HepG2 (cell line): ENCODE measurements around the gene MRPL51. TPM values are rescaled to one million over a fixed set of nuclear protein-coding genes. Genes with fewer than 3 reads are reported as not detected.

Experiments used
- AGO1 ChIP-seq: fragments of 200-400 bp; formaldehyde crosslinking; IDR thresholded peaks from 2 replicates; pipeline ENCODE4 v1.6.1; 2017; ENCODE audit warnings: mild to moderate bottlenecking, low read depth, low read length, moderate library complexity; ENCODE audit not compliant: poor library complexity, severe bottlenecking
- ARID4A ChIP-seq: sonication (generic); formaldehyde crosslinking; IDR thresholded peaks from 2 replicates; pipeline ENCODE4 v1.5.0; 2020; ENCODE audit warnings: mild to moderate bottlenecking, missing genetic modification reagents, borderline replicate concordance
- ATRX ChIP-seq: sonication (generic); formaldehyde crosslinking; IDR thresholded peaks from 2 replicates; pipeline ENCODE4 v1.4.0; 2020; ENCODE audit warnings: missing genetic modification reagents, borderline replicate concordance
- BCL3 ChIP-seq: sonication (generic); formaldehyde crosslinking; IDR thresholded peaks from 2 replicates; pipeline ENCODE4 v1.5.1; 2020; ENCODE audit warnings: mild to moderate bottlenecking, missing genetic modification reagents, moderate library complexity
- CCAR2 ChIP-seq: fragments of 200-400 bp; formaldehyde crosslinking; optimal IDR thresholded peaks from 2 replicates; pipeline ENCODE3; 2018; ENCODE audit warnings: low read depth, mild to moderate bottlenecking, low read length, moderate library complexity
- DRAP1 ChIP-seq: IDR thresholded peaks from 2 replicates; pipeline ENCODE4 v1.6.1; 2016; ENCODE audit warnings: missing genetic modification reagents, missing compliant biosample characterization
- FOXP1 ChIP-seq, 2 experiments: fragments of 450-650 bp in 1 of 2; IDR thresholded peaks; 2 replicates each; pipeline ENCODE4 v1.6.1; 2017 to 2018; ENCODE audit warnings: antibody characterized with exemption in 1 of 2
- GPBP1L1 ChIP-seq: sonication (generic); formaldehyde crosslinking; IDR thresholded peaks from 2 replicates; pipeline ENCODE4 v1.5.0; 2020; ENCODE audit warnings: mild to moderate bottlenecking, missing genetic modification reagents
- KDM5B ChIP-seq: sonication (generic); formaldehyde crosslinking; IDR thresholded peaks from 2 replicates; pipeline ENCODE4 v1.4.0; 2020; ENCODE audit warnings: missing genetic modification reagents, mild to moderate bottlenecking, borderline replicate concordance
- MED8 ChIP-seq: sonication (generic); formaldehyde crosslinking; IDR thresholded peaks from 2 replicates; pipeline ENCODE4 v1.8.1; 2023; ENCODE audit warnings: mild to moderate bottlenecking, missing genetic modification reagents; ENCODE audit not compliant: insufficient replicate concordance
- PHF8 ChIP-seq: sonication (generic); formaldehyde crosslinking; IDR thresholded peaks from 2 replicates; pipeline ENCODE4 v1.5.0; 2020; ENCODE audit warnings: missing genetic modification reagents
- RXRA ChIP-seq: sonication (generic); formaldehyde crosslinking; IDR thresholded peaks from 2 replicates; pipeline ENCODE4 v1.5.1; 2020; ENCODE audit warnings: missing genetic modification reagents
- SIN3A ChIP-seq: IDR thresholded peaks from 2 replicates; pipeline ENCODE4 v1.6.1; 2011; ENCODE audit warnings: low read depth, mild to moderate bottlenecking, control low read depth, low read length, borderline replicate concordance
- SUZ12 ChIP-seq: fragments of 150-350 bp; IDR thresholded peaks from 2 replicates; pipeline ENCODE4 v1.6.1; 2014; ENCODE audit warnings: low read depth, low read length
- TAF1 ChIP-seq: sonication (generic); formaldehyde crosslinking; IDR thresholded peaks from 2 replicates; pipeline ENCODE4 v1.4.0; 2020; ENCODE audit warnings: missing genetic modification reagents
- ZBTB43 ChIP-seq: sonication (generic); formaldehyde crosslinking; conservative IDR thresholded peaks from 2 replicates; pipeline ENCODE4 v1.4.0; 2020; ENCODE audit warnings: missing genetic modification reagents
- ZFP1 ChIP-seq: IDR thresholded peaks from 2 replicates; pipeline ENCODE4 v1.6.1; 2016
- ZNF563 ChIP-seq: sonication (generic); formaldehyde crosslinking; IDR thresholded peaks from 2 replicates; pipeline ENCODE4 v1.8.0; 2022; ENCODE audit warnings: mild to moderate bottlenecking, moderate library complexity, missing genetic modification reagents
- ZNF572 ChIP-seq: sonication (generic); formaldehyde crosslinking; IDR thresholded peaks from 2 replicates; pipeline ENCODE4 v1.5.1; 2020; ENCODE audit warnings: mild to moderate bottlenecking, missing genetic modification reagents
- ZNF619 ChIP-seq: sonication (generic); formaldehyde crosslinking; IDR thresholded peaks from 2 replicates; pipeline ENCODE4 v1.4.0; 2020; ENCODE audit warnings: mild to moderate bottlenecking, missing genetic modification reagents
- ZNF737 ChIP-seq: sonication (generic); formaldehyde crosslinking; IDR thresholded peaks from 2 replicates; pipeline ENCODE4 v1.5.0; 2020; ENCODE audit warnings: missing genetic modification reagents, mild to moderate bottlenecking, borderline replicate concordance
- ZNF891 ChIP-seq: sonication (generic); formaldehyde crosslinking; IDR thresholded peaks from 2 replicates; pipeline ENCODE4 v1.5.0; 2020; ENCODE audit warnings: mild to moderate bottlenecking, missing genetic modification reagents
- ZSCAN25 ChIP-seq: sonication (generic); formaldehyde crosslinking; IDR thresholded peaks from 2 replicates; pipeline ENCODE4 v1.8.0; 2022; ENCODE audit warnings: mild to moderate bottlenecking, missing genetic modification reagents
- ZSCAN9 ChIP-seq: IDR thresholded peaks from 2 replicates; pipeline ENCODE4 v1.6.1; 2016; ENCODE audit warnings: borderline replicate concordance
- polyA plus RNA-seq, 8 experiments: library from polyadenylated mRNA; depleted of rRNA in 3 of 8; stranded (reverse) in 7 of 8; unstranded in 1 of 8; fragments of >200 nt; fragmentation: Illumina TruSeq in 4 of 8; extraction: Trizol in 4 of 8; gene quantifications; 2 replicates each; pipeline versions ENCODE4 v1.2.1 to v1.2.3, GENCODE V29; 2011 to 2016; ENCODE audit warnings: low read depth in 4 of 8, missing spikeins in 1 of 8, mixed read lengths in 1 of 8; ENCODE audit not compliant: insufficient read depth in 1 of 8
- total RNA-seq, 5 experiments: library from RNA; depleted of rRNA; stranded (reverse); fragments of >200 nt; fragmentation: Illumina TruSeq; extraction: Trizol; gene quantifications; 2 replicates each; pipeline ENCODE4 v1.2.3, GENCODE V29; 2016; ENCODE audit warnings: low read depth in 1 of 5

The MRPL51 gene
- total and polyA plus RNA-seq, 2 of the 13 experiments (the other 11 are each of a cell fraction or from before 2014, with no cell fraction given): 64.8 to 278 TPM

- no peak for TF ChIP-seq FOXP1 (IDR thresholded peaks at IDR 0.05)
- no peak for TF ChIP-seq FOXP1 (CRISPR knock-in tag; IDR thresholded peaks at IDR 0.05)
- TF ChIP-seq ZNF891 (CRISPR knock-in tag): 0 out of 2 replicates have a peak, but pooled peaks have one; percentile 58
- no peak; the same call in 1 of the 2 replicates for TF ChIP-seq PHF8 (CRISPR knock-in tag)
- peak; percentile 16; the same call in 1 of the 2 replicates for TF ChIP-seq ZNF563 (CRISPR knock-in tag)
- TF ChIP-seq ARID4A (CRISPR knock-in tag): no peak; the same call in 1 of the 2 replicates
- TF ChIP-seq ZNF572 (CRISPR knock-in tag): no peak
- no peak; the same call in 1 of the 2 replicates for TF ChIP-seq DRAP1
- TF ChIP-seq GPBP1L1 (CRISPR knock-in tag): no peak
- 0 out of 2 replicates have a peak, but pooled peaks have one; percentile 1 for TF ChIP-seq ZSCAN9
- TF ChIP-seq RXRA (CRISPR knock-in tag): peak; percentile 14; the same call in 1 of the 2 replicates
- no peak for TF ChIP-seq CCAR2
- TF ChIP-seq SUZ12: no peak
- no peak for TF ChIP-seq ZSCAN25 (CRISPR knock-in tag)
- 0 out of 2 replicates have a peak, but pooled peaks have one; percentile 32 for TF ChIP-seq SIN3A
- no peak for TF ChIP-seq KDM5B (CRISPR knock-in tag)
- peak; percentile 17 for TF ChIP-seq MED8
- no peak for TF ChIP-seq ZNF737 (CRISPR knock-in tag)
- TF ChIP-seq ZBTB43 (CRISPR knock-in tag): no peak
- TF ChIP-seq TAF1 (CRISPR knock-in tag): no peak; the same call in 1 of the 2 replicates
- no peak for TF ChIP-seq AGO1
- no peak for TF ChIP-seq ATRX (CRISPR knock-in tag)
- TF ChIP-seq ZFP1: no peak
- no peak for TF ChIP-seq ZNF619 (CRISPR knock-in tag)
- no peak for TF ChIP-seq BCL3
Measured at GRCh38 chr12:6533653-6533922, 40.5 kb upstream of the MRPL51 start (continued).
